Endothelial cell of umbilical vein (primary cell): ENCODE measurements around the gene NAXD. TPM values are rescaled to one million over a fixed set of nuclear protein-coding genes. Genes with fewer than 3 reads are reported as not detected.

ENCODE experiments used
- BruUV-seq: library from RNA; stranded (reverse); fragments of 400-500 nt; replicated peaks from 2 replicates; lab custom pipeline; 2021; lab: Mats Ljungman, UMichigan
- CTCF ChIA-PET: fragments of 300-600, 350-600 bp; sonication (Branson Sonifier 250); formaldehyde crosslinking; loops from one replicate; lab custom pipeline; 2021; ENCODE audit warnings: antibody characterized with exemption, inconsistent platforms; lab: Charles Lee
- POLR2A ChIA-PET: fragments of 300-600, 350-600 bp; sonication (Branson Sonifier 250); formaldehyde crosslinking; loops from one replicate; lab custom pipeline; 2021; ENCODE audit warnings: antibody characterized with exemption, inconsistent platforms; lab: Charles Lee
- DNase-seq: peaks from one replicate; pipeline ENCODE4 v3.0.0-alpha.2; 2011; ENCODE audit warnings: low read depth, low spot score
- FAIRE-seq: peaks from 2 replicates; lab custom pipeline; 2011; peaks lifted over from hg19 to GRCh38; lab: Jason Lieb, UNC
- H2AFZ ChIP-seq: 2 replicates; pipeline ENCODE4 v1.6.0; 2012; ENCODE audit warnings: low read depth, low read length, control low read depth, inconsistent platforms
- H3K27ac ChIP-seq: 2 replicates; pipeline ENCODE4 v1.5.1; 2011; ENCODE audit warnings: low read depth, mild to moderate bottlenecking, control low read depth, low read length, moderate library complexity; ENCODE audit not compliant: insufficient read depth
- H3K27me3 ChIP-seq, 2 experiments: 2 replicates each; pipeline versions ENCODE4 v1.6.0 to v1.6.1; 2011; ENCODE audit warnings: low read length in 2 of 2, mixed read lengths in 1 of 2; ENCODE audit not compliant: control insufficient read depth in 2 of 2, insufficient read depth in 2 of 2
- H3K36me3 ChIP-seq, 2 experiments: 2 replicates in 1 of 2; 3 replicates in 1 of 2; pipeline ENCODE4 v1.5.1; 2011; ENCODE audit warnings: low read length in 2 of 2, mild to moderate bottlenecking in 1 of 2, moderate library complexity in 1 of 2; ENCODE audit not compliant: control insufficient read depth in 2 of 2, insufficient read depth in 2 of 2; ENCODE audit errors: extremely low read depth in 1 of 2
- H3K4me1 ChIP-seq: 3 replicates; pipeline ENCODE4 v1.5.1; 2011; ENCODE audit warnings: mild to moderate bottlenecking, low read length; ENCODE audit not compliant: control insufficient read depth, insufficient read depth; ENCODE audit errors: extremely low read depth
- H3K4me2 ChIP-seq: 2 replicates; pipeline ENCODE4 v1.6.1; 2011; ENCODE audit warnings: low read length, control low read depth, mixed read lengths; ENCODE audit not compliant: insufficient read depth
- H3K4me3 ChIP-seq, 3 experiments: fragments of 200-600 bp in 1 of 3; sonication (generic), shearing (Covaris generic) in 1 of 3; replicated peaks in 1 of 3; 2 replicates each; pipeline ENCODE4 v1.5.1; 2011 to 2016; ENCODE audit warnings: control low read depth in 3 of 3, low read length in 3 of 3, mild to moderate bottlenecking in 2 of 3, inconsistent platforms in 1 of 3, low read depth in 1 of 3, moderate library complexity in 1 of 3; ENCODE audit not compliant: insufficient read depth in 1 of 3
- H3K79me2 ChIP-seq: 2 replicates; pipeline ENCODE4 v1.6.0; 2012; ENCODE audit warnings: low read length, inconsistent platforms; ENCODE audit not compliant: control insufficient read depth, insufficient read depth
- H3K9ac ChIP-seq: replicated peaks from 2 replicates; pipeline ENCODE3; 2011; ENCODE audit warnings: low read length, control low read depth; ENCODE audit not compliant: insufficient read depth; ENCODE audit errors: extremely low read depth
- H3K9me1 ChIP-seq: replicated peaks from 3 replicates; pipeline ENCODE4 v1.6.0; 2011; ENCODE audit warnings: mild to moderate bottlenecking, low read length; ENCODE audit not compliant: control insufficient read depth, insufficient read depth; ENCODE audit errors: extremely low read depth
- H3K9me3 ChIP-seq: replicated peaks from 2 replicates; pipeline ENCODE4 v1.5.1; 2012; ENCODE audit warnings: low read length, inconsistent platforms; ENCODE audit not compliant: control insufficient read depth, insufficient read depth
- H4K20me1 ChIP-seq: replicated peaks from 2 replicates; pipeline ENCODE3; 2011; ENCODE audit warnings: mild to moderate bottlenecking, low read length; ENCODE audit not compliant: control insufficient read depth, insufficient read depth; ENCODE audit errors: extremely low read depth
- CTCF ChIP-seq, 2 donors: IDR thresholded peaks; 1 replicate in 1 of 2; 2 replicates in 1 of 2; pipeline ENCODE4 v1.5.1; 2011; ENCODE audit warnings: low read length in 2 of 2, mild to moderate bottlenecking in 2 of 2, moderate library complexity in 2 of 2, control low read depth in 1 of 2, inconsistent platforms in 1 of 2, low read depth in 1 of 2; ENCODE audit not compliant: insufficient read depth in 1 of 2; ENCODE audit errors: extremely low read depth in 1 of 2
- EZH2 ChIP-seq: IDR thresholded peaks from 2 replicates; pipeline ENCODE4 v1.6.1; 2012; ENCODE audit warnings: borderline replicate concordance, low read depth, mild to moderate bottlenecking, moderate library complexity, low read length, inconsistent platforms; ENCODE audit not compliant: severe bottlenecking
- FOS ChIP-seq: IDR thresholded peaks from 2 replicates; pipeline ENCODE4 v1.6.1; 2011; ENCODE audit warnings: mild to moderate bottlenecking, low read length, moderate library complexity, borderline replicate concordance; ENCODE audit not compliant: insufficient read depth
- GATA2 ChIP-seq: IDR thresholded peaks from 2 replicates; pipeline ENCODE4 v1.7.0; 2011; ENCODE audit warnings: low read depth, mild to moderate bottlenecking, moderate library complexity, mixed read lengths, low read length; ENCODE audit not compliant: insufficient read length, insufficient read depth
- JUN ChIP-seq: IDR thresholded peaks from 2 replicates; pipeline ENCODE4 v1.6.1; 2011; ENCODE audit warnings: borderline replicate concordance, low read depth; ENCODE audit not compliant: insufficient read length, insufficient read depth
- MAX ChIP-seq: IDR thresholded peaks from 2 replicates; pipeline ENCODE4 v1.6.1; 2011; ENCODE audit not compliant: insufficient read depth, insufficient read length
- MYC ChIP-seq: IDR thresholded peaks from one replicate; pipeline ENCODE4 v1.6.1; 2011; ENCODE audit warnings: mild to moderate bottlenecking, low read depth, low read length
- POLR2A ChIP-seq: IDR thresholded peaks from 2 replicates; pipeline ENCODE4 v1.6.1; 2012; ENCODE audit warnings: low read depth, mild to moderate bottlenecking, control low read depth, low read length
- POLR2AphosphoS5 ChIP-seq: IDR thresholded peaks from 2 replicates; pipeline ENCODE4 v1.6.1; 2012; ENCODE audit warnings: low read depth, mild to moderate bottlenecking, control low read depth, low read length, moderate library complexity; ENCODE audit not compliant: insufficient read depth
- dilution Hi-C: fragments of 300-500 bp; cut with MboI; formaldehyde crosslinking; loops from one replicate; pipeline ENCODE4 v1.15.0; 2019; ENCODE audit warnings: low sequenced_read_pairs; ENCODE audit not compliant: extremely low pct_ligation_motif_present
- intact Hi-C: fragments of 100-400 bp; cut with micrococcal nuclease; formaldehyde crosslinking; loops from one replicate; pipeline ENCODE4 v1.10.0; 2022
- polyA plus RNA-seq, 4 experiments: library from polyadenylated mRNA; depleted of rRNA in 3 of 4; stranded (reverse) in 3 of 4; unstranded in 1 of 4; fragments of >200 nt; gene quantifications; 2 replicates each; pipeline versions ENCODE4 v1.2.1 to v1.2.3, GENCODE V29; 2011 to 2012; ENCODE audit warnings: missing spikeins in 1 of 4
- total RNA-seq: library from RNA; stranded (reverse); gene quantifications from 2 replicates; pipeline ENCODE4 v1.2.3, GENCODE V29; 2021

NAXD gene
- total and polyA plus RNA-seq, 2 donors (not counting 3 experiments of a cell fraction or from before 2014, with no cell fraction given): 19.9 to 42.9 TPM

DNA sequence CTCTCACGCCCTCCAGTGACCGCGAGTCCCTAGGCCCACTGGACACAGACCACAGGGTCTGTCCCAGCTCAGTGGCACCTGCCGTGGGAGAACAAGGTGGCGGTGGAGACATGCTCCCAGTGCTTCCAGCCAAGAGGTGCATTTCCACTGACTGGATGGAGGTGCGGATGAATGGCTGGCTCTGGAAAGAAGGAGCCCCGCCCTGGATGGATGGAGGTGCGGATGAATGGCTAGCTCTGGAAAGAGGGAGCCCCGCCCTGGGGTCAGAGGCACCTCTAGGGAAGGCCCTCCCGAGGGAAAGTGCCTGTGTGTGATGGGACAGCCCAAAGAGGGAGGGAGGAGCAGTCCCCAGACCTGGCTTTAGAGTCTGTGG is 32.0 kb downstream of the NAXD start:
- H3K27me3 ChIP-seq: no peaks in the 10 kb centered on the region
- no peaks in the 10 kb centered on the region for H3K9me1 ChIP-seq
- dilution Hi-C loops (no loop called here), intact Hi-C loops (no loop called here)
- no peak for TF ChIP-seq EZH2
- ChIA-PET CTCF (interaction anchor here (1.8 kb wide), 1 partner anchor 54 kb away, joined by 5 read pairs; no protein-coding TSS in a partner anchor), POLR2A (no interaction called here)
- H3K4me3 ChIP-seq: no peak overlapping the region
- H3K4me2 ChIP-seq: no peak overlapping the region
- no peaks in the 10 kb centered on the region for H3K79me2 ChIP-seq
- H3K4me1 ChIP-seq: no peaks in the 10 kb centered on the region
- DNase-seq: no peak
- no peak overlapping the region for H3K9ac ChIP-seq
- no peaks in the 10 kb centered on the region for H4K20me1 ChIP-seq
- BruUV-seq: no TSS peak
- H3K27ac ChIP-seq: no peak overlapping the region
- H3K9me3 ChIP-seq: no peaks in the 10 kb centered on the region
- FAIRE-seq: no peak
- no peak overlapping the region for H2AFZ ChIP-seq
- H3K36me3 ChIP-seq: peaks cover 0 to 5% of the 10 kb centered on the region in 2 experiments

DNA sequence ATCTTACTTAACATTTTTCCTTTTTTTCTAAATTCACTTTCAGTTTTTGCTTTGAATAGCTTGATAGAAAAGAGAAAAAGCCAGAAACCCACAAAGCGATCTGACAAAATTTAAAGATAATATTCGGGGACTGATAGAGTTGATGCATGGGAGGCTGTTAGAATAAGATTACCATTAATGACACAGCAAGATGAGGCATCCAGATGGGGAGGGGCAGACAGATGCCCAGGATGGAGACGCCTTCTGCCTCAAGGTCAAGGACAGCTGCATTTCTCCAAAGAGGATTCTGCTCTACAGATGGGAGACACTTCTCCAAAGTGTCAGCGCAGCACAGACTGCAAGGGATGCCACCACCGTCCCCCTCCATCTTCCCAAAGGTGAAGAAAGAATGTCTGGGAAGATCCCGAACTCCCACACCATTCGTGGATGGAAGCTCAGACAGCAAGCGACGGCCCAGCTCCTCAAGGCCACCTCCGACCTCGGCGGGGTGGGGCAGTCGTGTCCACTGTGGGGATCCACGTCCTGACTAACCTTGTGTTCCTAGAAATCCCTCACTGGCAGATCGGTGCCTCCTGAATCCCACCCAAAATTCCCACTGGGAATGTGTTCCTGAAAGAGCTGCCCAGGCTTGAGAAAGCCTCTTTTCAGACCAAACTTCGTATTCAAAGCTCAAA is 32.9 kb downstream of the NAXD start:
- Histone ChIP-seq H3K9me3 (no peaks in the 10 kb centered on the region), H3K9me1 (no peaks in the 10 kb centered on the region), H3K27ac (no peak overlapping the region), H3K4me2 (no peak overlapping the region), H3K36me3 (peaks cover 0 to 5% of the 10 kb centered on the region in 2 experiments), H3K9ac (no peak overlapping the region), H4K20me1 (no peaks in the 10 kb centered on the region), H3K4me3 (no peak overlapping the region), H3K27me3 (no peaks in the 10 kb centered on the region), H2AFZ (no peak overlapping the region), H3K4me1 (no peaks in the 10 kb centered on the region), H3K79me2 (no peaks in the 10 kb centered on the region)
- no peak for TF ChIP-seq MYC
- no peak for TF ChIP-seq POLR2A
- TF ChIP-seq MAX: no peak
- no peak for TF ChIP-seq GATA2
- no peak for TF ChIP-seq FOS
- no peak for TF ChIP-seq CTCF (IDR thresholded peaks at IDR 0.05; ENCODE audit: extremely low read depth in 1 of 2, insufficient read depth in 1 of 2, low read depth in 1 of 2, low read length in 2 of 2)
- no peak for TF ChIP-seq JUN
- TF ChIP-seq POLR2AphosphoS5: no peak
- no peak for TF ChIP-seq EZH2
- ChIA-PET CTCF (interaction anchor here (0.9 to 1.8 kb wide), 2 partner anchors 55 to 171 kb away, joined by 3 to 5 read pairs; no protein-coding TSS in a partner anchor), POLR2A (interaction anchor here (0.8 kb wide), 1 partner anchor 67 kb away, joined by 3 read pairs; no protein-coding TSS in a partner anchor)
- intact Hi-C loops (no loop called here), dilution Hi-C loops (no loop called here)
- FAIRE-seq (no peak), DNase-seq (no peak)
- no TSS peak for BruUV-seq
